K562 (cell line): ENCODE measurements around the gene CEP95. TPM values are rescaled to one million over a fixed set of nuclear protein-coding genes. Genes with fewer than 3 reads are reported as not detected.

Experiments used
- ATAC-seq: fragments of 200-7000 bp; cut with Tn5 transposase; 3 replicates; pipeline ENCODE4 v1.9.1; 2020; ENCODE audit warnings: moderate library complexity
- BruUV-seq: library from RNA; stranded (reverse); fragments of 400-500 nt; replicated peaks from 2 replicates; lab custom pipeline; 2021; lab: Mats Ljungman, UMichigan
- CTCF ChIA-PET: fragments of 300-600 bp; formaldehyde crosslinking; extraction: SDS; loops from one replicate; lab custom pipeline; 2021; ENCODE audit warnings: low intra/inter-chr PET ratio; lab: Yijun Ruan, JAX
- POLR2A ChIA-PET: fragments of 300-600, 350-650 bp; sonication (Branson Sonifier 250); formaldehyde crosslinking; extraction: SDS; loops from one replicate; lab custom pipeline; 2021; ENCODE audit warnings: antibody characterized with exemption, inconsistent platforms; lab: Yijun Ruan, JAX
- DNase-seq, 4 experiments: peaks; one replicate each; pipeline versions ENCODE4 v3.0.0 to v3.0.0-alpha.2; 2011 to 2018; ENCODE audit warnings: low spot score in 3 of 4, mixed read lengths in 3 of 4; ENCODE audit errors: extremely low read depth in 1 of 4
- FAIRE-seq: peaks from 2 replicates; lab custom pipeline; 2011; peaks lifted over from hg19 to GRCh38; lab: Jason Lieb, UNC
- H2AFZ ChIP-seq: 2 replicates; pipeline ENCODE4 v1.6.0; 2011; ENCODE audit warnings: low read depth, low read length, control low read depth, inconsistent platforms
- H3K27ac ChIP-seq: fragments of 200-600 bp; 3 replicates; pipeline ENCODE4 v1.8.0; 2011; ENCODE audit warnings: low read depth, mild to moderate bottlenecking, control low read depth, inconsistent platforms, low read length, moderate library complexity, mixed read lengths; ENCODE audit errors: extremely low read depth
- H3K27me3 ChIP-seq, 2 experiments: fragments of 300-600 bp in 1 of 2; 2 replicates in 1 of 2; 3 replicates in 1 of 2; pipeline versions ENCODE4 v1.6.0 to v1.8.0; 2011; ENCODE audit warnings: inconsistent platforms in 2 of 2, low read length in 2 of 2, mild to moderate bottlenecking in 1 of 2, mixed read lengths in 1 of 2, moderate library complexity in 1 of 2; ENCODE audit not compliant: control insufficient read depth in 2 of 2, insufficient read depth in 2 of 2
- H3K36me3 ChIP-seq: fragments of 300-600 bp; 3 replicates; pipeline ENCODE4 v1.8.0; 2011; ENCODE audit warnings: mild to moderate bottlenecking, low read length, inconsistent platforms; ENCODE audit not compliant: control insufficient read depth, insufficient read depth
- H3K4me1 ChIP-seq, 2 experiments: fragments of 200-600 bp in 1 of 2; replicated peaks in 1 of 2; 2 replicates in 1 of 2; 3 replicates in 1 of 2; pipeline versions ENCODE4 v1.5.1 to v1.8.0; 2011; ENCODE audit warnings: inconsistent platforms in 2 of 2, low read length in 2 of 2, mild to moderate bottlenecking in 1 of 2, mixed read lengths in 1 of 2, moderate library complexity in 1 of 2; ENCODE audit not compliant: control insufficient read depth in 2 of 2, insufficient read depth in 2 of 2
- H3K4me2 ChIP-seq: 2 replicates; pipeline ENCODE4 v1.6.1; 2011; ENCODE audit warnings: low read length, control low read depth, inconsistent platforms, mixed read lengths; ENCODE audit not compliant: insufficient read depth
- H3K4me3 ChIP-seq: fragments of 200-600 bp; sonication (generic), shearing (Covaris generic); 2 replicates; pipeline ENCODE4 v1.5.1; 2016; ENCODE audit warnings: control low read depth, inconsistent platforms
- H3K79me2 ChIP-seq: fragments of 200-600 bp; 3 replicates; pipeline ENCODE4 v1.8.0; 2011; ENCODE audit warnings: low read length, inconsistent platforms; ENCODE audit not compliant: control insufficient read depth, insufficient read depth
- H3K9ac ChIP-seq, 2 experiments: 2 replicates each; pipeline versions ENCODE4 v1.6.0 to v1.6.1; 2011; ENCODE audit warnings: low read depth in 2 of 2, low read length in 2 of 2, control low read depth in 1 of 2, inconsistent platforms in 1 of 2, mild to moderate bottlenecking in 1 of 2, mixed read lengths in 1 of 2; ENCODE audit not compliant: insufficient read depth in 1 of 2
- H3K9me1 ChIP-seq: one replicate; pipeline ENCODE4 v1.6.0; 2011; ENCODE audit warnings: inconsistent platforms, mild to moderate bottlenecking, low read length, moderate library complexity; ENCODE audit not compliant: control insufficient read depth, insufficient read depth
- H3K9me3 ChIP-seq: replicated peaks from 2 replicates; pipeline ENCODE4 v1.5.1; 2011; ENCODE audit warnings: low read depth, low read length, inconsistent platforms; ENCODE audit not compliant: control insufficient read depth, insufficient read depth
- H4K20me1 ChIP-seq: replicated peaks from 2 replicates; pipeline ENCODE4 v1.6.1; 2011; ENCODE audit warnings: low read length, inconsistent platforms, mixed read lengths; ENCODE audit not compliant: control insufficient read depth, insufficient read depth
- CHD2 ChIP-seq: IDR thresholded peaks from 2 replicates; pipeline ENCODE4 v1.6.1; 2011; ENCODE audit warnings: low read depth, low read length
- E4F1 ChIP-seq: fragments of 250-450 bp; sonication (Bioruptor Pico); IDR thresholded peaks from 2 replicates; pipeline ENCODE4 v1.5.0; 2021; ENCODE audit warnings: mild to moderate bottlenecking, borderline replicate concordance
- ETV5 ChIP-seq: sonication (generic); formaldehyde crosslinking; IDR thresholded peaks from 2 replicates; pipeline ENCODE4 v1.4.0; 2020; ENCODE audit warnings: low read depth, mild to moderate bottlenecking, missing genetic modification reagents
- JUND ChIP-seq, 2 experiments: IDR thresholded peaks; 2 replicates in 1 of 2; 3 replicates in 1 of 2; pipeline ENCODE4 v1.6.1; 2011; ENCODE audit warnings: borderline replicate concordance in 2 of 2, low read depth in 2 of 2, low read length in 2 of 2, improper control_type of control experiment in 1 of 2, missing biosample characterization in 1 of 2, missing genetic modification characterization in 1 of 2, missing genetic modification reagents in 1 of 2
- NR2F6 ChIP-seq: fragments of 450-650 bp; formaldehyde crosslinking; IDR thresholded peaks from 2 replicates; pipeline ENCODE4 v1.4.0; 2020; ENCODE audit warnings: mild to moderate bottlenecking
- POLR2A ChIP-seq: fragments of 450-650 bp; conservative IDR thresholded peaks from 2 replicates; pipeline ENCODE4 v1.6.1; 2016
- SNIP1 ChIP-seq: fragments of 450-650 bp; IDR thresholded peaks from 2 replicates; pipeline ENCODE4 v1.7.1; 2017; ENCODE audit warnings: low read depth, mild to moderate bottlenecking
- ZNF23 ChIP-seq: fragments of 250-450 bp; sonication (Bioruptor Pico); IDR thresholded peaks from 2 replicates; pipeline ENCODE4 v1.4.0; 2020; ENCODE audit warnings: mild to moderate bottlenecking
- WGBS: fragments of 100-300 bp; shearing (Covaris generic); methylation state at CpG from one replicate; pipeline ENCODE4 v1.1.6; 2016; ENCODE audit warnings: low coverage, mixed read lengths; ENCODE audit not compliant: insufficient coverage; ENCODE audit errors: missing lambda C conversion rate; 5-methylcytosine and 5-hydroxymethylcytosine counted together
- in situ Hi-C: fragments of 300-500 bp; cut with MboI; formaldehyde crosslinking; loops from 4 replicates; pipeline ENCODE4 v1.15.0; 2018; ENCODE audit warnings: inconsistent platforms, mixed read lengths
- intact Hi-C: fragments of 100-400 bp; cut with micrococcal nuclease; formaldehyde crosslinking; loops from 2 replicates; pipeline ENCODE4 v1.14.2; 2022
- polyA plus RNA-seq, 8 experiments: library from polyadenylated mRNA; depleted of rRNA in 4 of 8; stranded (reverse) in 5 of 8; unstranded in 3 of 8; fragments of >200 nt; fragmentation: Nextera tagmentation in 2 of 8; fragmentation: Illumina TruSeq in 1 of 8; extraction: Ambion mirVana in 2 of 8; extraction: Trizol in 1 of 8; gene quantifications; 2 replicates each; pipeline versions ENCODE4 v1.2.1 to v1.2.3, GENCODE V29; 2011 to 2014; ENCODE audit warnings: inconsistent platforms in 1 of 8, missing spikeins in 1 of 8
- total RNA-seq, 7 experiments: library from RNA; depleted of rRNA in 6 of 7; stranded (reverse); fragments of >200 nt in 6 of 7; fragmentation: Illumina TruSeq in 2 of 7; extraction: Trizol in 2 of 7; gene quantifications; 2 replicates each; pipeline versions ENCODE4 v1.2.1 to v1.2.3, GENCODE V29; 2011 to 2021; ENCODE audit warnings: low replicate concordance in 1 of 7
- TF ChIP-seq, protein P1 (sequence below): fragments of 450-650 bp; IDR thresholded peaks from 2 replicates; pipeline ENCODE4 v1.6.1; 2016; ENCODE audit warnings: missing biosample characterization, missing genetic modification characterization

The CEP95 gene
- total and polyA plus RNA-seq, 9 of the 15 experiments (the other 6 are each of a cell fraction or from before 2014, with no cell fraction given): 26.7 to 80.7 (median 56.9) TPM

GRCh38 chr17:64555281-64555680 is 48.5 kb downstream of the CEP95 start:
- in situ Hi-C loops: no loop called here
- POLR2A ChIA-PET: interaction anchor here (1.1 to 3.4 kb wide), 4 partner anchors 10 to 17 kb away, joined by 3 to 15 read pairs (median 6); no protein-coding TSS in a partner anchor

More at GRCh38 chr17:64555281-64555680, 48.5 kb downstream of the CEP95 start:
- BruUV-seq: no TSS peak
- no peaks in the 10 kb centered on the region for H3K27me3 ChIP-seq
- H3K4me3 ChIP-seq: no peak overlapping the region
- FAIRE-seq: no peak
- peaks cover 24% of the 10 kb centered on the region; the same call in 1 of the 3 replicates for H3K36me3 ChIP-seq
- no peak for TF ChIP-seq CHD2
- no peak for TF ChIP-seq POLR2A
- TF ChIP-seq SNIP1: no peak
- no peak for TF ChIP-seq JUND (IDR thresholded peaks at IDR 0.05; ENCODE audit: borderline replicate concordance, low read depth, low read length)
- TF ChIP-seq JUND (tag; IDR thresholded peaks at IDR 0.05; ENCODE audit: borderline replicate concordance, low read depth, low read length): no peak
- no peak for TF ChIP-seq NR2F6 (CRISPR knock-in tag)
- TF ChIP-seq E4F1 (CRISPR knock-in tag): no peak
- TF ChIP-seq, protein P1, sequence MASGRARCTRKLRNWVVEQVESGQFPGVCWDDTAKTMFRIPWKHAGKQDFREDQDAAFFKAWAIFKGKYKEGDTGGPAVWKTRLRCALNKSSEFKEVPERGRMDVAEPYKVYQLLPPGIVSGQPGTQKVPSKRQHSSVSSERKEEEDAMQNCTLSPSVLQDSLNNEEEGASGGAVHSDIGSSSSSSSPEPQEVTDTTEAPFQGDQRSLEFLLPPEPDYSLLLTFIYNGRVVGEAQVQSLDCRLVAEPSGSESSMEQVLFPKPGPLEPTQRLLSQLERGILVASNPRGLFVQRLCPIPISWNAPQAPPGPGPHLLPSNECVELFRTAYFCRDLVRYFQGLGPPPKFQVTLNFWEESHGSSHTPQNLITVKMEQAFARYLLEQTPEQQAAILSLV (tag): no peak
- no peak for TF ChIP-seq ZNF23 (CRISPR knock-in tag)
- no peak for TF ChIP-seq ETV5 (CRISPR knock-in tag)
- no peaks in the 10 kb centered on the region for H3K9me1 ChIP-seq
- CTCF ChIA-PET: no interaction called here
- no peaks in the 10 kb centered on the region for H3K9me3 ChIP-seq
- no peaks in the 10 kb centered on the region for H3K79me2 ChIP-seq
- H4K20me1 ChIP-seq: no peaks in the 10 kb centered on the region
- H2AFZ ChIP-seq: no peak overlapping the region
- intact Hi-C loops: no loop called here
- H3K4me1 ChIP-seq: peaks cover 0 to 5% of the 10 kb centered on the region in 2 experiments; a peak in 2 of 5 replicates
- WGBS: 86% methylated on average over 4 of the region's 4 CpGs
- DNase-seq: no peak
- H3K9ac ChIP-seq: no peak overlapping the region
- H3K4me2 ChIP-seq: no peak overlapping the region
- H3K27ac ChIP-seq: no peak overlapping the region
- ATAC-seq: no peak
